ENCODE data around the gene CCDC150. TPM values are rescaled to one million over a fixed set of nuclear protein-coding genes. Genes with fewer than 3 reads are reported as not detected.

The CCDC150 gene
- 10 to 100 TPM in 1 of 5 donors, 1 to 10 TPM in 3, under 1 TPM in 1; 0.29 to 19.8 (median 4.6) TPM for total RNA-seq
- polyA plus RNA-seq: 1 to 10 TPM in 1 of 3 donors, under 1 TPM in 1, not detected in 1; 1.00 to 1.0 TPM
- long read RNA-seq, donor 1: 0 reads
- long read RNA-seq, donor 2: 0 reads
- long read RNA-seq, donor 3: 0 reads
- long read RNA-seq, donor 4: 0 reads
- long read RNA-seq, donor 5: 0 reads
- long read RNA-seq, donor 6: 0 reads
- long read RNA-seq, donor 7: 0 reads
- long read RNA-seq, donor 8: 0 reads
- long read RNA-seq, donor 9: 0 reads
- long read RNA-seq, donor 10: 0 reads

- WGBS, 5 donors: 4 to 9% (median 5%) methylated on average over 24 to 53 of the region's 53 CpGs
- Histone ChIP-seq H3K27me3 (no peaks in the 10 kb centered on the region), H3K4me3 (peak within 1 kb of the TSS; percentile 57 to 79 (median 69)), H3K9me3 (no peaks in the 10 kb centered on the region), H3K27ac (peak within 1 kb of the TSS; percentile 45 to 70 (median 59)), H3K4me1 (peaks cover 6 to 18% (median 11%) of the 10 kb centered on the region in 4 donors), H3K36me3 (no peaks in the 10 kb centered on the region)
- DNase-seq: peak; percentile 94 to 98
- intact Hi-C loops (cut with DNase I; ENCODE audit: low total_unique reads): no loop called here
- no peak for TF ChIP-seq EP300 (IDR thresholded peaks at IDR 0.05)
- no peak for TF ChIP-seq POLR2A (IDR thresholded peaks at IDR 0.05)
- TF ChIP-seq POLR2AphosphoS5 (IDR thresholded peaks at IDR 0.05): peak; percentile 27 to 67 (median 53)
- TF ChIP-seq CTCF (IDR thresholded peaks at IDR 0.05): peak in 1 of 7 experiments; percentile 38
Measured at GRCh38 chr2:196639180-196640030, at the start of gene CCDC150. TSS of gene CCDC150 (plus strand) at chr2:196639715. CDS start at chr2:196639767, 52 bp downstream.

- peaks cover 0 to 15% (median 13%) of the 10 kb centered on the region in 4 donors for H3K4me1 ChIP-seq
- H3K27ac ChIP-seq: no peak overlapping the region
- 19 to 41% (median 30%) methylated on average over 1 of the region's 1 CpG for WGBS, 5 donors
- no peak for DNase-seq
- H3K27me3 ChIP-seq: peaks cover 0 to 66% (median 31%) of the 10 kb centered on the region in 3 donors
- no peak for TF ChIP-seq EP300 (IDR thresholded peaks at IDR 0.05)
- no peak for TF ChIP-seq POLR2AphosphoS5 (IDR thresholded peaks at IDR 0.05)
- no peak for TF ChIP-seq POLR2A (IDR thresholded peaks at IDR 0.05)
- no peak for TF ChIP-seq CTCF (IDR thresholded peaks at IDR 0.05)
- no peaks in the 10 kb centered on the region for H3K36me3 ChIP-seq
- intact Hi-C loops (cut with DNase I; ENCODE audit: low total_unique reads): no loop called here
- no peaks in the 10 kb centered on the region for H3K9me3 ChIP-seq
- no peak overlapping the region for H3K4me3 ChIP-seq
Measured at GRCh38 chr2:196590286-196590685, 49.2 kb upstream of the CCDC150 start.

- Histone ChIP-seq H3K4me1 (peaks cover 0 to 15% (median 13%) of the 10 kb centered on the region in 4 donors), H3K27ac (no peak overlapping the region), H3K27me3 (peaks cover 0 to 72% (median 31%) of the 10 kb centered on the region in 3 donors), H3K36me3 (no peaks in the 10 kb centered on the region), H3K4me3 (no peak overlapping the region), H3K9me3 (no peaks in the 10 kb centered on the region)
- 88 to 94% (median 93%) methylated on average over 8 of the region's 8 CpGs for WGBS, 5 donors
- TF ChIP-seq POLR2AphosphoS5 (IDR thresholded peaks at IDR 0.05) (no peak), POLR2A (IDR thresholded peaks at IDR 0.05) (no peak), EP300 (IDR thresholded peaks at IDR 0.05) (no peak), CTCF (IDR thresholded peaks at IDR 0.05) (no peak)
- intact Hi-C loops (cut with DNase I; ENCODE audit: low total_unique reads): no loop called here
- DNase-seq: no peak
Measured at GRCh38 chr2:196591004-196591403, 48.5 kb upstream of the CCDC150 start.

GRCh38 chr2:196591621-196592022, 47.9 kb upstream of the CCDC150 start:
- Histone ChIP-seq H3K9me3 (no peaks in the 10 kb centered on the region), H3K4me1 (peaks cover 0 to 15% (median 13%) of the 10 kb centered on the region in 4 donors), H3K4me3 (no peak overlapping the region), H3K27ac (no peak overlapping the region), H3K36me3 (no peaks in the 10 kb centered on the region), H3K27me3 (peaks cover 0 to 72% (median 31%) of the 10 kb centered on the region in 3 donors)
- no peak for DNase-seq
- 41 to 72% (median 54%) methylated on average over 4 of the region's 4 CpGs for WGBS, 5 donors
- intact Hi-C loops (cut with DNase I; ENCODE audit: low total_unique reads): no loop called here
- TF ChIP-seq POLR2A (IDR thresholded peaks at IDR 0.05) (no peak), EP300 (IDR thresholded peaks at IDR 0.05) (no peak), POLR2AphosphoS5 (IDR thresholded peaks at IDR 0.05) (no peak), CTCF (IDR thresholded peaks at IDR 0.05) (no peak)

Data from stomach (tissue), 19 donors.